IMR-90 (cell line): ENCODE measurements around the gene ABHD17B. TPM values are rescaled to one million over a fixed set of nuclear protein-coding genes. Genes with fewer than 3 reads are reported as not detected.

Source experiments
- ATAC-seq: fragments of 200-7000 bp; cut with Tn5 transposase; 2 replicates; pipeline ENCODE4 v1.9.1; 2020; ENCODE audit warnings: low read depth, mild to moderate bottlenecking, moderate library complexity
- BruUV-seq: library from RNA; stranded (reverse); fragments of 400-500 nt; replicated peaks from 2 replicates; lab custom pipeline; 2021; lab: Mats Ljungman, UMichigan
- CTCF ChIA-PET: fragments of 300-600 bp; formaldehyde crosslinking; extraction: SDS; loops from one replicate; lab custom pipeline; 2021; ENCODE audit warnings: antibody characterized with exemption; lab: Yijun Ruan, JAX
- POLR2A ChIA-PET: fragments of 300-600 bp; sonication (Branson Sonifier 250); formaldehyde crosslinking; loops from one replicate; lab custom pipeline; 2022; ENCODE audit warnings: antibody characterized with exemption; ENCODE audit not compliant: unreplicated experiment; lab: Charles Lee
- DNase-seq: peaks from one replicate; pipeline ENCODE4 v3.0.0; 2013
- H2AFZ ChIP-seq: replicated peaks from 2 replicates; pipeline ENCODE3; 2013; ENCODE audit warnings: low read length, mild to moderate bottlenecking; ENCODE audit not compliant: poor library complexity
- H2AK5ac ChIP-seq: 2 replicates; pipeline ENCODE4 v1.6.1; 2013; ENCODE audit warnings: low read depth, low read length, inconsistent platforms
- H2AK9ac ChIP-seq: replicated peaks from 2 replicates; pipeline ENCODE3; 2013; ENCODE audit warnings: mild to moderate bottlenecking, low read depth, low read length, moderate library complexity; ENCODE audit not compliant: poor library complexity
- H2BK120ac ChIP-seq: 2 replicates; pipeline ENCODE4 v1.6.1; 2013; ENCODE audit warnings: low read depth, low read length, inconsistent platforms
- H2BK15ac ChIP-seq: 3 replicates; pipeline ENCODE4 v1.6.1; 2013; ENCODE audit warnings: low read depth, low read length, inconsistent platforms
- H2BK20ac ChIP-seq: 2 replicates; pipeline ENCODE4 v1.6.1; 2013; ENCODE audit warnings: low read depth, mild to moderate bottlenecking, inconsistent platforms, low read length, moderate library complexity
- H2BK5ac ChIP-seq: 2 replicates; pipeline ENCODE4 v1.6.1; 2013; ENCODE audit warnings: mild to moderate bottlenecking, low read depth, low read length, inconsistent platforms; ENCODE audit not compliant: poor library complexity, severe bottlenecking
- H3K14ac ChIP-seq: replicated peaks from 2 replicates; pipeline ENCODE4 v1.6.1; 2013; ENCODE audit warnings: low read depth, low read length, inconsistent platforms
- H3K18ac ChIP-seq: 2 replicates; pipeline ENCODE4 v1.6.1; 2013; ENCODE audit warnings: low read depth, low read length, control low read depth
- H3K23ac ChIP-seq: 2 replicates; pipeline ENCODE4 v1.6.1; 2013; ENCODE audit warnings: low read depth, low read length, inconsistent platforms
- H3K27ac ChIP-seq: 2 replicates; pipeline ENCODE4 v1.5.1; 2013; ENCODE audit warnings: mild to moderate bottlenecking, control low read depth, low read length; ENCODE audit not compliant: insufficient read depth
- H3K27me3 ChIP-seq: 2 replicates; pipeline ENCODE4 v1.6.1; 2013; ENCODE audit warnings: low read length; ENCODE audit not compliant: control insufficient read depth, insufficient read depth
- H3K36me3 ChIP-seq: 2 replicates; pipeline ENCODE4 v1.6.1; 2013; ENCODE audit warnings: low read length, mixed read lengths; ENCODE audit not compliant: control insufficient read depth, insufficient read depth
- H3K4ac ChIP-seq: 2 replicates; pipeline ENCODE4 v1.6.1; 2013; ENCODE audit warnings: low read depth, low read length, inconsistent platforms
- H3K4me1 ChIP-seq: 2 replicates; pipeline ENCODE4 v1.6.1; 2013; ENCODE audit warnings: low read length, mixed read lengths; ENCODE audit not compliant: control insufficient read depth, insufficient read depth
- H3K4me2 ChIP-seq: 2 replicates; pipeline ENCODE4 v1.6.1; 2013; ENCODE audit warnings: low read depth, mild to moderate bottlenecking, control low read depth, low read length, moderate library complexity
- H3K4me3 ChIP-seq: 2 replicates; pipeline ENCODE4 v1.5.1; 2013; ENCODE audit warnings: low read depth, mild to moderate bottlenecking, control low read depth, low read length, moderate library complexity; ENCODE audit not compliant: insufficient read depth
- H3K56ac ChIP-seq: 2 replicates; pipeline ENCODE4 v1.6.1; 2013; ENCODE audit warnings: low read length, inconsistent platforms; ENCODE audit not compliant: insufficient read depth; ENCODE audit errors: extremely low read depth
- H3K79me1 ChIP-seq, 2 experiments: 2 replicates each; pipeline ENCODE4 v1.6.1; 2013; ENCODE audit warnings: low read length in 2 of 2, inconsistent platforms in 1 of 2, low read depth in 1 of 2
- H3K9ac ChIP-seq: 2 replicates; pipeline ENCODE4 v1.6.1; 2013; ENCODE audit warnings: low read depth, low read length, control low read depth
- H3K9me1 ChIP-seq: 2 replicates; pipeline ENCODE4 v1.6.1; 2013; ENCODE audit warnings: low read length, inconsistent platforms; ENCODE audit not compliant: insufficient read depth
- H3K9me3 ChIP-seq: 2 replicates; pipeline ENCODE4 v1.6.1; 2013; ENCODE audit warnings: low read length; ENCODE audit not compliant: control insufficient read depth, insufficient read depth
- H4K20me1 ChIP-seq: 2 replicates; pipeline ENCODE4 v1.6.1; 2013; ENCODE audit warnings: low read length, inconsistent platforms; ENCODE audit not compliant: insufficient read depth
- H4K5ac ChIP-seq: 2 replicates; pipeline ENCODE4 v1.6.1; 2013; ENCODE audit warnings: mild to moderate bottlenecking, low read depth, low read length, control low read depth
- H4K8ac ChIP-seq, 2 experiments: 2 replicates each; pipeline ENCODE4 v1.6.1; 2013; ENCODE audit warnings: low read depth in 2 of 2, low read length in 2 of 2, control low read depth in 1 of 2, inconsistent platforms in 1 of 2
- H4K91ac ChIP-seq: 2 replicates; pipeline ENCODE4 v1.6.1; 2013; ENCODE audit warnings: low read depth, low read length, inconsistent platforms; ENCODE audit not compliant: insufficient read depth
- BHLHE40 ChIP-seq: fragments of 150-350 bp; IDR thresholded peaks from 2 replicates; pipeline ENCODE4 v1.6.1; 2016; ENCODE audit warnings: mild to moderate bottlenecking, low read depth, low read length
- CEBPB ChIP-seq: IDR thresholded peaks from 2 replicates; pipeline ENCODE4 v1.6.1; 2012; ENCODE audit warnings: low read depth, low read length, improper control_type of control experiment
- CHD1 ChIP-seq: IDR thresholded peaks from 2 replicates; pipeline ENCODE4 v1.6.1; 2012; ENCODE audit warnings: low read depth, low read length, improper control_type of control experiment
- FOS ChIP-seq: fragments of 150-350 bp; IDR thresholded peaks from 2 replicates; pipeline ENCODE4 v1.6.1; 2016; ENCODE audit warnings: low read depth, low read length
- MAFK ChIP-seq: IDR thresholded peaks from 2 replicates; pipeline ENCODE4 v1.6.1; 2012; ENCODE audit warnings: low read depth, low read length, improper control_type of control experiment
- MAZ ChIP-seq: IDR thresholded peaks from 2 replicates; pipeline ENCODE4 v1.6.1; 2012; ENCODE audit warnings: low read depth, mild to moderate bottlenecking, low read length, improper control_type of control experiment, moderate library complexity, borderline replicate concordance
- MXI1 ChIP-seq: IDR thresholded peaks from 2 replicates; pipeline ENCODE4 v1.6.1; 2012; ENCODE audit warnings: low read depth, mild to moderate bottlenecking, low read length, moderate library complexity, borderline replicate concordance
- NFE2L2 ChIP-seq: fragments of 150-350 bp; IDR thresholded peaks from 2 replicates; pipeline ENCODE4 v1.6.1; 2016; ENCODE audit warnings: low read depth, mild to moderate bottlenecking, low read length
- POLR2A ChIP-seq: IDR thresholded peaks from 2 replicates; pipeline ENCODE4 v1.6.1; 2012; ENCODE audit warnings: mild to moderate bottlenecking, low read depth, low read length
- RAD21 ChIP-seq: IDR thresholded peaks from 2 replicates; pipeline ENCODE4 v1.6.1; 2012; ENCODE audit warnings: low read length, improper control_type of control experiment
- RCOR1 ChIP-seq: IDR thresholded peaks from 2 replicates; pipeline ENCODE4 v1.6.1; 2012; ENCODE audit warnings: mild to moderate bottlenecking, low read length, improper control_type of control experiment; ENCODE audit not compliant: insufficient replicate concordance
- RFX5 ChIP-seq: IDR thresholded peaks from 2 replicates; pipeline ENCODE4 v1.8.0; 2012; ENCODE audit warnings: low read depth, mild to moderate bottlenecking, low read length, moderate library complexity
- SMC3 ChIP-seq: fragments of 150-350 bp; IDR thresholded peaks from 2 replicates; pipeline ENCODE4 v1.6.1; 2016; ENCODE audit warnings: low read depth, mild to moderate bottlenecking, antibody characterized with exemption, low read length, moderate library complexity
- WGBS, 2 experiments: methylation state at CpG; one replicate each; pipeline versions ENCODE4 v1.1.5 to v1.1.7; 2013; ENCODE audit warnings: missing lambda C conversion rate in 2 of 2; ENCODE audit not compliant: insufficient read length in 1 of 2; ENCODE audit errors: extremely low coverage in 2 of 2; 5-methylcytosine and 5-hydroxymethylcytosine counted together
- dilution Hi-C: fragments of 300-500 bp; cut with HindIII; formaldehyde crosslinking; loops from one replicate; pipeline ENCODE4 v1.14.3; 2018; ENCODE audit warnings: low sequenced_read_pairs; ENCODE audit not compliant: unreplicated experiment
- in situ Hi-C: fragments of 300-500 bp; cut with MboI; formaldehyde crosslinking; loops from 3 replicates; pipeline ENCODE4 v1.14.3; 2019; ENCODE audit warnings: low sequenced_read_pairs, inconsistent platforms, mixed read lengths
- intact Hi-C: fragments of 100-400 bp; cut with micrococcal nuclease; formaldehyde crosslinking; loops from 2 replicates; pipeline ENCODE4 v1.10.0; 2022
- polyA plus RNA-seq, 3 experiments: library from polyadenylated mRNA; depleted of rRNA; stranded (reverse); fragments of >200 nt; gene quantifications; 2 replicates each; pipeline ENCODE4 v1.2.3, GENCODE V29; 2012; ENCODE audit warnings: low replicate concordance in 1 of 3
- total RNA-seq: library from RNA; depleted of rRNA; stranded (reverse); fragments of >200 nt; gene quantifications from 2 replicates; pipeline ENCODE4 v1.2.3, GENCODE V29; 2012
- TF ChIP-seq, protein P1 (sequence below): fragments of 150-350 bp; IDR thresholded peaks from 2 replicates; pipeline ENCODE4 v1.6.1; 2016; ENCODE audit warnings: low read depth, mild to moderate bottlenecking, low read length, moderate library complexity, borderline replicate concordance
- TF ChIP-seq, protein P2 (sequence below): conservative IDR thresholded peaks from 2 replicates; pipeline ENCODE4 v1.5.1; 2012; ENCODE audit warnings: mild to moderate bottlenecking, low read depth, low read length, improper control_type of control experiment
- TF ChIP-seq, protein P3 (sequence below): fragments of 150-350 bp; IDR thresholded peaks from 2 replicates; pipeline ENCODE4 v1.6.1; 2017; ENCODE audit warnings: mild to moderate bottlenecking, antibody characterized with exemption, low read length, low read depth

Gene ABHD17B
- total and polyA plus RNA-seq, 2 of the 4 experiments (the other 2 are of a cell fraction): 7.5 to 16.8 TPM

DNA sequence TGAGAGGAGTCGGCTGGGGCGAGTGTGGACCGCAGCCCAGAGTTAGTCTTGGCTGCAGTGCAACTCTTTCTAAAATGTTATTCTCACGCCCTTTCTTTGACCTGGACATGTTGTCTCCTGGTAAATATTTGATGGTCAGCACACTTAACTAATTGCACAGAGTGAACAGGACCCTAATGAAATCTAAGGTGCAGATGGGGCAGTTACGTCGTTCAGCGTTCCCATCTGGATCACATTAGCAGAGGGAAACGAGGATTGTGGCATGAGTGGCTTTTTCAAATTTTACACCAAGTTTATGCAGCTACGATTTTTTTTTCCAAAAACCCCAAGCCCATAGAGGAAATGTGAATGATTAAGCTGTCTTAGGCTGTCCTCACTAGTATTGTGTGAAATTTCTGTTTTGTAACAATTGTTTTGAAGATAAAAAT lies 929 bp upstream of the ABHD17B start:
- Histone ChIP-seq H3K4ac (peak overlapping the region; percentile 90), H4K5ac (peak overlapping the region; percentile 77), H2BK20ac (no peak overlapping the region), H3K4me3 (peak overlapping the region; percentile 78), H3K27me3 (no peaks in the 10 kb centered on the region), H3K4me2 (peak overlapping the region; percentile 91), H3K56ac (peak overlapping the region; percentile 77), H4K8ac (peak overlapping the region; percentile 67 to 95), H3K79me1 (peaks cover 5 to 42% of the 10 kb centered on the region in 2 experiments; a peak in 2 of 4 replicates), H3K9me3 (no peaks in the 10 kb centered on the region), H2BK5ac (peak overlapping the region; percentile 73), H2AFZ (peak overlapping the region; percentile 95), H3K36me3 (no peaks in the 10 kb centered on the region), H4K20me1 (peaks cover 17% of the 10 kb centered on the region), H3K9ac (peak overlapping the region; percentile 90), H3K27ac (peak overlapping the region; percentile 82), H3K9me1 (no peaks in the 10 kb centered on the region), H3K14ac (peak overlapping the region; percentile 92), H2AK9ac (peak overlapping the region; percentile 83), H4K91ac (peak overlapping the region; percentile 75), H3K23ac (peak overlapping the region; percentile 89), H2BK15ac (no peak overlapping the region), H3K4me1 (peaks cover 2% of the 10 kb centered on the region; the same call in 1 of the 2 replicates), H2BK120ac (no peak overlapping the region), H2AK5ac (peak overlapping the region; percentile 15; the same call in 1 of the 2 replicates), H3K18ac (peak overlapping the region; percentile 59)
- dilution Hi-C loops (no loop called here), intact Hi-C loops (loop anchor here (1.0 to 5.0 kb wide), 3 partner anchors 35 to 230 kb away; no protein-coding TSS in a partner anchor), in situ Hi-C loops (no loop called here)
- TSS peak; percentile 49 for BruUV-seq
- ATAC-seq (no peak), DNase-seq (peak; percentile 28)
- ChIA-PET POLR2A (no interaction called here), CTCF (interaction anchor here (2.0 kb wide), 1 partner anchor 113 kb away, joined by 8 read pairs; no protein-coding TSS in a partner anchor)
- TF ChIP-seq, protein P1, sequence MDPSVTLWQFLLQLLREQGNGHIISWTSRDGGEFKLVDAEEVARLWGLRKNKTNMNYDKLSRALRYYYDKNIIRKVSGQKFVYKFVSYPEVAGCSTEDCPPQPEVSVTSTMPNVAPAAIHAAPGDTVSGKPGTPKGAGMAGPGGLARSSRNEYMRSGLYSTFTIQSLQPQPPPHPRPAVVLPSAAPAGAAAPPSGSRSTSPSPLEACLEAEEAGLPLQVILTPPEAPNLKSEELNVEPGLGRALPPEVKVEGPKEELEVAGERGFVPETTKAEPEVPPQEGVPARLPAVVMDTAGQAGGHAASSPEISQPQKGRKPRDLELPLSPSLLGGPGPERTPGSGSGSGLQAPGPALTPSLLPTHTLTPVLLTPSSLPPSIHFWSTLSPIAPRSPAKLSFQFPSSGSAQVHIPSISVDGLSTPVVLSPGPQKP: no peak
- TF ChIP-seq RCOR1 (no peak), MXI1 (no peak), MAZ (no peak), BHLHE40 (no peak), NFE2L2 (no peak), POLR2A (no peak), RFX5 (no peak), CHD1 (no peak), SMC3 (no peak), CEBPB (no peak), RAD21 (no peak), MAFK (no peak), FOS (no peak)
- TF ChIP-seq, protein P2, sequence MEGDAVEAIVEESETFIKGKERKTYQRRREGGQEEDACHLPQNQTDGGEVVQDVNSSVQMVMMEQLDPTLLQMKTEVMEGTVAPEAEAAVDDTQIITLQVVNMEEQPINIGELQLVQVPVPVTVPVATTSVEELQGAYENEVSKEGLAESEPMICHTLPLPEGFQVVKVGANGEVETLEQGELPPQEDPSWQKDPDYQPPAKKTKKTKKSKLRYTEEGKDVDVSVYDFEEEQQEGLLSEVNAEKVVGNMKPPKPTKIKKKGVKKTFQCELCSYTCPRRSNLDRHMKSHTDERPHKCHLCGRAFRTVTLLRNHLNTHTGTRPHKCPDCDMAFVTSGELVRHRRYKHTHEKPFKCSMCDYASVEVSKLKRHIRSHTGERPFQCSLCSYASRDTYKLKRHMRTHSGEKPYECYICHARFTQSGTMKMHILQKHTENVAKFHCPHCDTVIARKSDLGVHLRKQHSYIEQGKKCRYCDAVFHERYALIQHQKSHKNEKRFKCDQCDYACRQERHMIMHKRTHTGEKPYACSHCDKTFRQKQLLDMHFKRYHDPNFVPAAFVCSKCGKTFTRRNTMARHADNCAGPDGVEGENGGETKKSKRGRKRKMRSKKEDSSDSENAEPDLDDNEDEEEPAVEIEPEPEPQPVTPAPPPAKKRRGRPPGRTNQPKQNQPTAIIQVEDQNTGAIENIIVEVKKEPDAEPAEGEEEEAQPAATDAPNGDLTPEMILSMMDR: no peak
- TF ChIP-seq, protein P3, sequence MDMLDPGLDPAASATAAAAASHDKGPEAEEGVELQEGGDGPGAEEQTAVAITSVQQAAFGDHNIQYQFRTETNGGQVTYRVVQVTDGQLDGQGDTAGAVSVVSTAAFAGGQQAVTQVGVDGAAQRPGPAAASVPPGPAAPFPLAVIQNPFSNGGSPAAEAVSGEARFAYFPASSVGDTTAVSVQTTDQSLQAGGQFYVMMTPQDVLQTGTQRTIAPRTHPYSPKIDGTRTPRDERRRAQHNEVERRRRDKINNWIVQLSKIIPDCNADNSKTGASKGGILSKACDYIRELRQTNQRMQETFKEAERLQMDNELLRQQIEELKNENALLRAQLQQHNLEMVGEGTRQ: no peak
- WGBS, 2 experiments: no CpG with 5 or more reads among the region's 9 CpGs
